ENCODE measurements around the gene OVCA2. TPM values are rescaled to one million over a fixed set of nuclear protein-coding genes. Genes with fewer than 3 reads are reported as not detected.
A peak's percentile ranks its signal among the peaks of the same experiment; 100 is the strongest.

Gene OVCA2
- polyA plus RNA-seq, 2 of the 4 experiments (the other 2 are of a cell fraction), result 54.6 to 66.3 TPM

DNA sequence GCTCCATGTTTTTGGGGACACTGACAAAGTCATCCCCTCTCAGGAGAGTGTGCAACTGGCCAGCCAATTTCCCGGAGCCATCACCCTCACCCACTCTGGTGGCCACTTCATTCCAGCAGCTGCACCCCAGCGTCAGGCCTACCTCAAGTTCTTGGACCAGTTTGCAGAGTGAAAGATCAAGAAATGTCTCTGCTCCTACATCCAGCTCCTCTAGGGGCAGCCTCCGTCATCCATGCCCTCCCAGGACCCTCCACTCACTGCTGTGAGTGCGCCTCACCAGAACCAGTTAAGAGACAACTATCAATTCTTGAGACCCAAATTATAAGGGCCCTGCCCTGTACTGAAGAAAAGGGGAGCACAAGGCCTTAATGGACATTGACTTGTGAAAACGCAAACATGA, 1.1 kb downstream of the OVCA2 start:
- ATAC-seq (no peak), DNase-seq (ENCODE audit: low read depth in 1 of 2, low spot score in 1 of 2) (no peak), FAIRE-seq (no peak)
- CTCF ChIA-PET, result interaction anchor here (1.1 to 16.1 kb wide), 5 partner anchors 14 to 202 kb away, joined by 4 to 224 read pairs (median 28); partner anchors contain the start of genes DPH1, HIC1 and RTN4RL1
- Histone ChIP-seq H3K4me1 (peaks cover 24% of the 10 kb centered on the region), H3K4me2 (peak overlapping the region; percentile 96), H3K9me3 (no peaks in the 10 kb centered on the region), H3K4me3 (peak overlapping the region; percentile 85), H3K27ac (peak overlapping the region; percentile 93 to 99)
- no peak for TF ChIP-seq RFX5 (IDR thresholded peaks at IDR 0.05)
- no peak for TF ChIP-seq CHD4 (IDR thresholded peaks at IDR 0.05; ENCODE audit: borderline replicate concordance)
- no peak for TF ChIP-seq CHD2 (IDR thresholded peaks at IDR 0.05; ENCODE audit: low read length, partially characterized antibody)
- no peak for TF ChIP-seq ZSCAN20 (CRISPR knock-in tag; IDR thresholded peaks at IDR 0.05)
- TF ChIP-seq POLR2A (IDR thresholded peaks at IDR 0.05; ENCODE audit: low read length), result no peak
- TF ChIP-seq MAZ (IDR thresholded peaks at IDR 0.05; ENCODE audit: borderline replicate concordance, low read depth, low read length), result no peak
- TF ChIP-seq, protein P1, sequence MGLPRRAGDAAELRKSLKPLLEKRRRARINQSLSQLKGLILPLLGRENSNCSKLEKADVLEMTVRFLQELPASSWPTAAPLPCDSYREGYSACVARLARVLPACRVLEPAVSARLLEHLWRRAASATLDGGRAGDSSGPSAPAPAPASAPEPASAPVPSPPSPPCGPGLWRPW (IDR thresholded peaks at IDR 0.05), result no peak
- TF ChIP-seq ZC3H11A (IDR thresholded peaks at IDR 0.05), result no peak
- TF ChIP-seq FOSL2 (IDR thresholded peaks at IDR 0.05), result no peak
- TF ChIP-seq FOSL2 (CRISPR knock-in tag; IDR thresholded peaks at IDR 0.05), result no peak
- TF ChIP-seq EHF (CRISPR knock-in tag; IDR thresholded peaks at IDR 0.05), result no peak
- TF ChIP-seq, protein P2, sequence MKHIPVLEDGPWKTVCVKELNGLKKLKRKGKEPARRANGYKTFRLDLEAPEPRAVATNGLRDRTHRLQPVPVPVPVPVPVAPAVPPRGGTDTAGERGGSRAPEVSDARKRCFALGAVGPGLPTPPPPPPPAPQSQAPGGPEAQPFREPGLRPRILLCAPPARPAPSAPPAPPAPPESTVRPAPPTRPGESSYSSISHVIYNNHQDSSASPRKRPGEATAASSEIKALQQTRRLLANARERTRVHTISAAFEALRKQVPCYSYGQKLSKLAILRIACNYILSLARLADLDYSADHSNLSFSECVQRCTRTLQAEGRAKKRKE (CRISPR knock-in tag; IDR thresholded peaks at IDR 0.05; ENCODE audit: low read depth), result no peak
- TF ChIP-seq RAD21 (conservative IDR thresholded peaks at IDR 0.05 in 1 of 2, IDR thresholded peaks at IDR 0.05 in 1 of 2), result no peak
- 93% methylated on average over 5 of the region's 5 CpGs for WGBS (ENCODE audit: missing lambda C conversion rate)
- POLR2A ChIA-PET, result no interaction called here

DNA sequence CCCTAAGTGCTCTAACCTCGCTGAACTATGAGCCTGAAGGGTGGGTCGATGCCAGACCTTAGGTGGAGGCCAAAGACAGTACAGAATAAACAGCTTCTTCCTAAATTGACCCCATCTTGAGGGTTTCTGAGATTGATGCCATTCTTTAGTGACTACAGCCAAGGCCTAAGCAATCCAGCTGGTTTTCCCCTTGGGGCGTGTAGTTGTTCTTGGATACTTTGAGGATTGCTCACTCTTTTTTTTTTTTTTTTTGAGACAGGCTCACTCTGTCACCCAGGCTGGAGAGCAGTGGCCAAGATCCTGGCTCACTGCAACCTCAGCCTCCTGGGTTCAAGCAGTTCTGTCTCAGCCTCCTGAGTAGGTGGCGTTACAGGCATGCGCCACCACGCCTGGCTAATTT, 2.0 kb downstream of the OVCA2 start:
- Histone ChIP-seq H3K4me3 (no peak overlapping the region), H3K9me3 (no peaks in the 10 kb centered on the region), H3K4me2 (peak overlapping the region; percentile 96; the same call in 2 of the 3 replicates), H3K27ac (peak overlapping the region in 1 of 2 experiments; percentile 93; a peak in 1 of 6 replicates), H3K4me1 (peaks cover 28% of the 10 kb centered on the region)
- WGBS (ENCODE audit: missing lambda C conversion rate), result 72% methylated on average over 6 of the region's 6 CpGs
- no peak for TF ChIP-seq RFX5 (IDR thresholded peaks at IDR 0.05)
- no peak for TF ChIP-seq SMC3 (IDR thresholded peaks at IDR 0.05)
- no peak for TF ChIP-seq HDAC2 (IDR thresholded peaks at IDR 0.05)
- no peak for TF ChIP-seq POLR2AphosphoS2 (conservative IDR thresholded peaks at IDR 0.05; ENCODE audit: low read length)
- TF ChIP-seq HOXB5 (CRISPR knock-in tag; IDR thresholded peaks at IDR 0.05), result no peak
- TF ChIP-seq JUN (IDR thresholded peaks at IDR 0.05), result no peak
- TF ChIP-seq CBX8 (IDR thresholded peaks at IDR 0.05), result no peak
- TF ChIP-seq KDM1A (IDR thresholded peaks at IDR 0.05; ENCODE audit: low read depth), result no peak
- TF ChIP-seq CHD2 (IDR thresholded peaks at IDR 0.05; ENCODE audit: low read length, partially characterized antibody), result no peak
- no peak for TF ChIP-seq PHF8 (IDR thresholded peaks at IDR 0.05; ENCODE audit: borderline replicate concordance, low read depth)
- TF ChIP-seq EHF (CRISPR knock-in tag; IDR thresholded peaks at IDR 0.05), result no peak
- ChIA-PET POLR2A (interaction anchor here (0.7 kb wide), 2 partner anchors 135 to 239 kb away, joined by 3 to 5 read pairs; no protein-coding TSS in a partner anchor), CTCF (interaction anchor here (0.7 to 16.1 kb wide), 5 partner anchors 13 to 202 kb away, joined by 4 to 224 read pairs (median 37); partner anchors contain the start of genes DPH1, HIC1 and RTN4RL1)
- no peak for FAIRE-seq
- peak; percentile 50 to 52 for DNase-seq (ENCODE audit: low read depth in 1 of 2, low spot score in 1 of 2)
- no peak for ATAC-seq

DNA sequence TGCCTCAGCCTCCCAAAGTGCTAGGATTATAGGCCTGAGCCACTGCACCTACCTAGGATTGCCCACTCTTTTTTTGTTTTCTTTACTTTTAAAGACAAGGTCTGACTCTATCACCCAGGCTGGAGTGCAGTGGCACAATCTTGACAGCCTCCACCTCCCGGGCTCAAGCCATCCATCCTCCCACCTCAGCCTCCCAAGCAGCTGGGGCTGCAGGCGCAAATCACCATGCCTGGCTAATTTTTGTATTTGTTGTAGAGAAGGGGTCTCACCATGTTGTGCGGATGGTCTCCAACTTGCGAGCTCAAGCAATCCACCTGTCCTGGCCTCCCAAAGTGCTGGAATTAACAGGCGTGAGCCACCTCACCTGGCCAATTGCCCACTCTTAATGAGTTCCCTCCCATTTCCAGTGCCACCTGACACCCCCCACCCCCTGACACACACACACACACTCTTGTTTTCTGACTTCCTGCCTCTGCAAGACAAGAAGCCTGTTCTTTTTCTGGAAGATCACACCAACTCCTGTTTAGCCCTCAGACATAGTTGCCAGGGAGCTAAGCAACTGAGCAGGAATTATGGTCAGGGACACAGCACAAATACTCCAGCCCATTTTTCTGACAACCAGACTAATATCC, 2.6 kb downstream of the OVCA2 start:
- no peak for ATAC-seq
- WGBS (ENCODE audit: missing lambda C conversion rate), result 88% methylated on average over 5 of the region's 5 CpGs
- no peaks in the 10 kb centered on the region for H3K9me3 ChIP-seq
- peaks cover 31% of the 10 kb centered on the region for H3K4me1 ChIP-seq
- no peak overlapping the region for H3K4me3 ChIP-seq
- ChIA-PET CTCF (interaction anchor here (1.1 to 16.1 kb wide), 5 partner anchors 13 to 201 kb away, joined by 4 to 224 read pairs (median 37); partner anchors contain the start of genes DPH1, HIC1 and RTN4RL1), POLR2A (interaction anchor here (0.7 to 1.2 kb wide), 2 partner anchors 136 to 328 kb away, joined by 3 read pairs; no protein-coding TSS in a partner anchor)
- DNase-seq (ENCODE audit: low read depth in 1 of 2, low spot score in 1 of 2), result no peak
- no peak for FAIRE-seq
- TF ChIP-seq POLR2A (IDR thresholded peaks at IDR 0.05; ENCODE audit: low read length) (0 out of 2 replicates have a peak, but pooled peaks have one; percentile 5), MAZ (IDR thresholded peaks at IDR 0.05; ENCODE audit: borderline replicate concordance, low read depth, low read length) (no peak)
- H3K27ac ChIP-seq, result no peak overlapping the region
- no peak overlapping the region for H3K4me2 ChIP-seq

Data from A549 (cell line).